ENCODE measurements around the gene IGFL4.

DNA sequence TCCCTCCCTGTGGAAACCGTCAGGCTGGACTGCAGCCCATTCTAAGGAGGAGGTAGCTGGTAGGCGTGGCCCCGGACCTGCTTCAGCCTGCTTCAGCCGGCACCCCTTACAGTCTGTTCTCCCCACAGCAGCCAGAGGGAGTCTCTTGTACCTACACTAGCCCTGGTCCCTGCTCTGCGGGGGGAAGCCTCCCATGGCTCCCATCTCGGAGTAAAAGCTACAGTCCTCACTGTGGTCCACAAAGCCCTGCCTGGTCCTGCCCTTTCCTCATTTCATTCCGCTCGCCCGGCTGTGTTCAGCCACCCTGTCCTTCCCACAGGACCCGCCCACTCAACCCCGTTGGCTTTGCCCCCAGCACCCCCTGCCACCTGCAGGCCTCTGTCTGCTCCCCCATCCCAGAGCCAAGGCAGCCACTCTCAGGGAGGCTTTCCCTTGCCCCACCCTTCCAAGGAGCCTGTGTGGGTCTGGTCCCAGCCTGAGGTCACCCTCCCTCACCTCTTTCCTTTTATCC lies 19.2 kb downstream of the IGFL4 start:
- TF ChIP-seq TEAD4 (IDR thresholded peaks at IDR 0.05) (no peak), RAD21 (IDR thresholded peaks at IDR 0.05; ENCODE audit: low read depth) (no peak), EP300 (IDR thresholded peaks at IDR 0.05; ENCODE audit: borderline replicate concordance) (no peak), CREB1 (IDR thresholded peaks at IDR 0.05; ENCODE audit: low read depth) (no peak), YY1 (IDR thresholded peaks at IDR 0.05; ENCODE audit: low read depth) (no peak), TAF1 (IDR thresholded peaks at IDR 0.05; ENCODE audit: low read depth) (no peak), EGR1 (IDR thresholded peaks at IDR 0.05) (no peak)
- TF ChIP-seq, protein P1, sequence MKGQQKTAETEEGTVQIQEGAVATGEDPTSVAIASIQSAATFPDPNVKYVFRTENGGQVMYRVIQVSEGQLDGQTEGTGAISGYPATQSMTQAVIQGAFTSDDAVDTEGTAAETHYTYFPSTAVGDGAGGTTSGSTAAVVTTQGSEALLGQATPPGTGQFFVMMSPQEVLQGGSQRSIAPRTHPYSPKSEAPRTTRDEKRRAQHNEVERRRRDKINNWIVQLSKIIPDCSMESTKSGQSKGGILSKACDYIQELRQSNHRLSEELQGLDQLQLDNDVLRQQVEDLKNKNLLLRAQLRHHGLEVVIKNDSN (IDR thresholded peaks at IDR 0.05), result no peak
- TF ChIP-seq, protein P2, sequence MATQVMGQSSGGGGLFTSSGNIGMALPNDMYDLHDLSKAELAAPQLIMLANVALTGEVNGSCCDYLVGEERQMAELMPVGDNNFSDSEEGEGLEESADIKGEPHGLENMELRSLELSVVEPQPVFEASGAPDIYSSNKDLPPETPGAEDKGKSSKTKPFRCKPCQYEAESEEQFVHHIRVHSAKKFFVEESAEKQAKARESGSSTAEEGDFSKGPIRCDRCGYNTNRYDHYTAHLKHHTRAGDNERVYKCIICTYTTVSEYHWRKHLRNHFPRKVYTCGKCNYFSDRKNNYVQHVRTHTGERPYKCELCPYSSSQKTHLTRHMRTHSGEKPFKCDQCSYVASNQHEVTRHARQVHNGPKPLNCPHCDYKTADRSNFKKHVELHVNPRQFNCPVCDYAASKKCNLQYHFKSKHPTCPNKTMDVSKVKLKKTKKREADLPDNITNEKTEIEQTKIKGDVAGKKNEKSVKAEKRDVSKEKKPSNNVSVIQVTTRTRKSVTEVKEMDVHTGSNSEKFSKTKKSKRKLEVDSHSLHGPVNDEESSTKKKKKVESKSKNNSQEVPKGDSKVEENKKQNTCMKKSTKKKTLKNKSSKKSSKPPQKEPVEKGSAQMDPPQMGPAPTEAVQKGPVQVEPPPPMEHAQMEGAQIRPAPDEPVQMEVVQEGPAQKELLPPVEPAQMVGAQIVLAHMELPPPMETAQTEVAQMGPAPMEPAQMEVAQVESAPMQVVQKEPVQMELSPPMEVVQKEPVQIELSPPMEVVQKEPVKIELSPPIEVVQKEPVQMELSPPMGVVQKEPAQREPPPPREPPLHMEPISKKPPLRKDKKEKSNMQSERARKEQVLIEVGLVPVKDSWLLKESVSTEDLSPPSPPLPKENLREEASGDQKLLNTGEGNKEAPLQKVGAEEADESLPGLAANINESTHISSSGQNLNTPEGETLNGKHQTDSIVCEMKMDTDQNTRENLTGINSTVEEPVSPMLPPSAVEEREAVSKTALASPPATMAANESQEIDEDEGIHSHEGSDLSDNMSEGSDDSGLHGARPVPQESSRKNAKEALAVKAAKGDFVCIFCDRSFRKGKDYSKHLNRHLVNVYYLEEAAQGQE (IDR thresholded peaks at IDR 0.05; ENCODE audit: low read depth), result no peak
- TF ChIP-seq, protein P3, sequence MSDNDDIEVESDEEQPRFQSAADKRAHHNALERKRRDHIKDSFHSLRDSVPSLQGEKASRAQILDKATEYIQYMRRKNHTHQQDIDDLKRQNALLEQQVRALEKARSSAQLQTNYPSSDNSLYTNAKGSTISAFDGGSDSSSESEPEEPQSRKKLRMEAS (IDR thresholded peaks at IDR 0.05), result no peak

All from Ishikawa (cell line).